GM12875 (cell line): ENCODE results near the gene PRR30.
A peak's percentile ranks its signal among the peaks of the same experiment; 100 is the strongest.

Source experiments
- H3K4me3 ChIP-seq: one replicate; pipeline ENCODE4 v1.5.1; 2011; ENCODE audit warnings: low read depth, low read length, control low read depth
- CTCF ChIP-seq: IDR thresholded peaks from 2 replicates; pipeline ENCODE4 v1.5.1; 2011; ENCODE audit warnings: low read depth, mild to moderate bottlenecking, control low read depth, inconsistent platforms, low read length, moderate library complexity, borderline replicate concordance; ENCODE audit not compliant: insufficient read depth

The PRR30 gene

DNA sequence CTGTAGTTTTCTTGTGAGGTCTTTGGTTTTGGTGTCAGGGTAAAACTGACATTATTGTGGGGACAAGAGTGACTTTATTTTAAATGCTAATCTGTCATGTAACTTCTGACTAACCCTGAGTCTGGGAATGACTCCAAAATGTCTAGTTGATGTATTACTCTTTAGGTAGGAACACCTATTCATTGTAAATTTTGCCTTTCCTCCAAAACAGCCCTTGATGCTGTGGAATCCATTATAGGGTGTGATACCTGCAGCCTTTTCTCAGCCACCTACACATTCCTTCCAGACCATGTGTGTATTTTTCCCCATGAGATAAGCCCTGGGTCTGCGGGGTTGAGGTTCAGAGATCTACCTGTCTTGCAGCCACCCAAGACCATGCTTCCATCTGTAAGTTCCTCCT lies 4.1 kb upstream of the PRR30 start:
- TF ChIP-seq CTCF, result no peak
- H3K4me3 ChIP-seq, result no peak overlapping the region

- no peak overlapping the region for H3K4me3 ChIP-seq
- TF ChIP-seq CTCF, result no peak
These were observed 1.1 kb downstream of the PRR30 start for GRCh38 chr2:27138111-27138510.

- TF ChIP-seq CTCF, result no peak
These were observed 1.8 kb downstream of the PRR30 start for GRCh38 chr2:27137322-27137935.

GRCh38 chr2:27136751-27137150 lies 2.5 kb downstream of the PRR30 start:
- H3K4me3 ChIP-seq, result no peak overlapping the region
- no peak for TF ChIP-seq CTCF

More at GRCh38 chr2:27137322-27137935, 1.8 kb downstream of the PRR30 start:
- H3K4me3 ChIP-seq, result no peak overlapping the region

DNA sequence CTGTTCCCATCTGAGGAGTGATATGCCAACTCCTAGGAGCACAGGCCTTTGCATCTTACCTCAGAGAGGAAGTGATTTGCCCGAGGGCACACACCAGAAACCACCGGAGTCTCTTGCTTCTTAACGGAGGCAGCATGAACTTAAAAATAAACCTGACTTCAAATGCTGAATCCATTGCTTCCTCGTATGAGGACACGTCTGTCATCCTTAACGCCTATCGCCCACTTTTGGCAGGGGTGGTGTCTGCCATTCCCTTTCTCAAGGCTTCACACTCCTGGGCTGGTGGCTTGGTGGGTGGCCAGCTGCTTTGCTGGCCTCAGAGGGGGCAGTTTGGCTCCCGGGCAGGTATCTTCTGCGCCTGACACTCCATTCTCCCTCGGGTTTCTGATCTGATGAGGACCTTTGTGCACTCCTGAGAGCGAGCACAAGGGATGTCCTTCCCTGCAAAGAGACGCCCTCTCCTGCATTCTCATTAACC lies 3.7 kb downstream of the PRR30 start:
- TF ChIP-seq CTCF, result no peak
- H3K4me3 ChIP-seq, result no peak overlapping the region

GRCh38 chr2:27134781-27135477 lies 4.3 kb downstream of the PRR30 start:
- TF ChIP-seq CTCF, result no peak
- peak overlapping the region; percentile 82 for H3K4me3 ChIP-seq
